ENCODE data around the gene CLCN6. TPM values are rescaled to one million over a fixed set of nuclear protein-coding genes. Genes with fewer than 3 reads are reported as not detected.

Gene CLCN6
- total RNA-seq, 1 experiment from 2014 or later: 48.1 TPM

- BruUV-seq (replicated peaks): no TSS peak
- H3K27ac ChIP-seq (ENCODE audit: low read depth, low read length, poor library complexity, severe bottlenecking): no peak overlapping the region
- H3K4me3 ChIP-seq (ENCODE audit: low read depth, low read length, poor library complexity, severe bottlenecking): no peak overlapping the region
- TF ChIP-seq EZH2 (IDR thresholded peaks at IDR 0.05; ENCODE audit: borderline replicate concordance, low read depth, low read length, poor library complexity, severe bottlenecking) (no peak), CTCF (conservative IDR thresholded peaks at IDR 0.05; ENCODE audit: low read depth, low read length) (no peak)
- POLR2A ChIA-PET (ENCODE audit: low non-redundant PET): no interaction called here
- H3K4me1 ChIP-seq (ENCODE audit: insufficient read depth, low read length, poor library complexity, severe bottlenecking): no peaks in the 10 kb centered on the region
- CTCF ChIA-PET: no interaction called here
- no peaks in the 10 kb centered on the region for H3K9me3 ChIP-seq (ENCODE audit: low read depth, low read length, poor library complexity, severe bottlenecking)
- peaks cover 65% of the 10 kb centered on the region for H3K27me3 ChIP-seq (replicated peaks; ENCODE audit: insufficient read depth, low read depth, low read length, poor library complexity)
- H3K36me3 ChIP-seq (ENCODE audit: insufficient read depth, low read length, poor library complexity, severe bottlenecking): no peaks in the 10 kb centered on the region
- intact Hi-C loops (cut with micrococcal nuclease; ENCODE audit: unreplicated experiment): loop anchor here (5.0 kb wide), 1 partner anchor 34 kb away; no protein-coding TSS in a partner anchor
- DNase-seq (ENCODE audit: low spot score): no peak
Observed at GRCh38 chr1:11858158-11858557, 52.2 kb downstream of the CLCN6 start.

DNA sequence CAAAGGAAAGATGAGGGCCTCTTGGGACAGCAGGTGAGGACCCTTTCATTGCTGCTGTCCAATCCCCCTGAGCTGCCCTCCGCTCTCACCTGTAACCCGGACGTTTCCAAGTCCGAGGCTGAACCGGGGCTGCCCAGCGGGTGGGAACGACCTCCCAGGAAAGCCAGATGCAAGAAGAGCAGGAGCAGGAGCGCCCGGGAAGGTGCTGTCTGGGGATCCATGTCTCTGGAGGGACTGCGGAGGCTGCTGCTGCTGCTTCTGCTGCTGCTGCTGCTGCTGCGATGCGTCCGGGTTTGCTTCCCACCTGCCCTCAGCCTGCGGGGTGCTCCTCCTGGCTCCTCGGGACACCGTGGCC is 52.6 kb downstream of the CLCN6 start, which contains the start of gene NPPB:
Gene NPPB, minus strand, starts transcription at position 333 of the 355 bp plus-strand sequence. Its CDS starts 112 bp downstream, at position 221.
- no TSS peak for BruUV-seq (replicated peaks)
- DNase-seq (ENCODE audit: low spot score): no peak
- CTCF ChIA-PET: no interaction called here
- H3K27me3 ChIP-seq (replicated peaks; ENCODE audit: insufficient read depth, low read depth, low read length, poor library complexity): peaks cover 69% of the 10 kb centered on the region
- no peak within 1 kb of the TSS for H3K27ac ChIP-seq (ENCODE audit: low read depth, low read length, poor library complexity, severe bottlenecking)
- H3K4me1 ChIP-seq (ENCODE audit: insufficient read depth, low read length, poor library complexity, severe bottlenecking): no peaks in the 10 kb centered on the region
- POLR2A ChIA-PET (ENCODE audit: low non-redundant PET): no interaction called here
- TF ChIP-seq CTCF (conservative IDR thresholded peaks at IDR 0.05; ENCODE audit: low read depth, low read length): no peak
- TF ChIP-seq EZH2 (IDR thresholded peaks at IDR 0.05; ENCODE audit: borderline replicate concordance, low read depth, low read length, poor library complexity, severe bottlenecking): no peak
- H3K4me3 ChIP-seq (ENCODE audit: low read depth, low read length, poor library complexity, severe bottlenecking): no peak within 1 kb of the TSS
- intact Hi-C loops (cut with micrococcal nuclease; ENCODE audit: unreplicated experiment): loop anchor here (5.0 kb wide), 1 partner anchor 34 kb away; no protein-coding TSS in a partner anchor
- no peaks in the 10 kb centered on the region for H3K9me3 ChIP-seq (ENCODE audit: low read depth, low read length, poor library complexity, severe bottlenecking)
- no peaks in the 10 kb centered on the region for H3K36me3 ChIP-seq (ENCODE audit: insufficient read depth, low read length, poor library complexity, severe bottlenecking)

DNA sequence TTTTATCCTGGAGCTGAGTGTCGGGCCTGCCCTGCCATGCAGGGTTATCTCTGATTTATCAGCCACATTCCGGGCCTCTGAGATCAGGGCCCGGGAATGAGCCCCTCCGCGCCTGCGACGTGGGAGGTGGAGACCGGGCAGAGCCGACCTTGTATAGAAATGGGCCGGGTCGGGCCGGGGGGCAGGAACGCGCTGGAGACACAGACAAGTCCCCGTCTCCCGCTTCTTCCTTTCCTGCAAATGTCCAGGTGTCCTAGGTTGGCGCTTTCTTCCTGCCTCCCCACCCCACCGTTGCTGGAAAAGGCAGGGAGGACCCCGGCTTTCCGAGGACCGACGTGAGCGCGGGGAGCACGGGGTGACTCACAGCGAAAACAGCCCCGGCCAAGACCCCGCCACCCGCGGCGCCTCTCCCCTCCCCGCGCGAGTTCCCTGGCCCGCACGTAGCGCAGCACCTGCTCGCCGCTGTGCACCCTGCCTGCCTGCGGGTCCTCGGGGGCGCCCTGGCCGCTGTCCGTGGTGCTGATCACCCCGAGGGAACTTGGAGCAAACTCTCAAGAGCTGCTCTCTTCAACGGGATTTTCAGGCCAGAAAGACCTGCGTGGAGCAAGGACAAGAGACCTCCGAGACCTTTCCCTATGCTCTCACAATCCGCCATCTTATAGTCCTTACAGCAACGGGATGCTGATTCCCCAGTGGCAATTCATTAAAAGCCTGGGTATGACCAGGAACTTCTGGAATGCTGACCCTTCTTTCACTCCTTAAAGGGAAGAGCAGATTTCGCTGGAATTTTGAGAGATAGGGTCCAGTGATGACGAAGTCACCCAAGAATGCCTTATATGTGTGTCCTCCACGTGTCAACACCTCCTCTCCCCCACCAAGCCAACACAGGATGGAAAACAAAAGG is 53.2 kb downstream of the CLCN6 start:
- DNase-seq (ENCODE audit: low spot score): peak; percentile 75
- Histone ChIP-seq H3K9me3 (ENCODE audit: low read depth, low read length, poor library complexity, severe bottlenecking) (no peaks in the 10 kb centered on the region), H3K36me3 (ENCODE audit: insufficient read depth, low read length, poor library complexity, severe bottlenecking) (no peaks in the 10 kb centered on the region)

More for the DNA sequence above, 53.2 kb downstream of the CLCN6 start:
- POLR2A ChIA-PET (ENCODE audit: low non-redundant PET): no interaction called here
- Histone ChIP-seq H3K4me1 (ENCODE audit: insufficient read depth, low read length, poor library complexity, severe bottlenecking) (no peaks in the 10 kb centered on the region), H3K4me3 (ENCODE audit: low read depth, low read length, poor library complexity, severe bottlenecking) (no peak overlapping the region), H3K27me3 (replicated peaks; ENCODE audit: insufficient read depth, low read depth, low read length, poor library complexity) (peaks cover 74% of the 10 kb centered on the region), H3K27ac (ENCODE audit: low read depth, low read length, poor library complexity, severe bottlenecking) (no peak overlapping the region)
- BruUV-seq (replicated peaks): no TSS peak
- intact Hi-C loops (cut with micrococcal nuclease; ENCODE audit: unreplicated experiment): loop anchor here (5.0 kb wide), 1 partner anchor 33 kb away; no protein-coding TSS in a partner anchor
- TF ChIP-seq CTCF (conservative IDR thresholded peaks at IDR 0.05; ENCODE audit: low read depth, low read length) (peak; percentile 27), EZH2 (IDR thresholded peaks at IDR 0.05; ENCODE audit: borderline replicate concordance, low read depth, low read length, poor library complexity, severe bottlenecking) (no peak)
- CTCF ChIA-PET: no interaction called here

Data from A673 (cell line).